SJCRH30 (cell line): Measurements from ENCODE around the gene CPED1. TPM values are rescaled to one million over a fixed set of nuclear protein-coding genes. Genes with fewer than 3 reads are reported as not detected.
"Not testable (repeated sequence)": the region's sequence is repeated elsewhere in the genome, so short reads cannot be mapped to it uniquely, and the experiment has no call there.

Source experiments
- DNase-seq, 2 experiments: peaks; one replicate each; pipeline ENCODE4 v3.0.0-alpha.2; 2015 to 2020
- H3K27ac ChIP-seq: fragments of 250-450 bp; sonication (Bioruptor Pico); 2 replicates; pipeline ENCODE4 v1.5.1; 2020; ENCODE audit warnings: mild to moderate bottlenecking, moderate library complexity
- H3K27me3 ChIP-seq: fragments of 250-450 bp; sonication (Bioruptor Pico); 2 replicates; pipeline ENCODE4 v1.5.1; 2020; ENCODE audit warnings: mild to moderate bottlenecking, moderate library complexity
- H3K36me3 ChIP-seq: fragments of 250-450 bp; sonication (Bioruptor Pico); 2 replicates; pipeline ENCODE4 v1.5.1; 2020; ENCODE audit warnings: mild to moderate bottlenecking, moderate library complexity
- H3K4me1 ChIP-seq: fragments of 250-450 bp; sonication (Bioruptor Pico); 2 replicates; pipeline ENCODE4 v1.5.1; 2020; ENCODE audit warnings: mild to moderate bottlenecking, moderate library complexity
- H3K4me3 ChIP-seq: fragments of 250-450 bp; sonication (Bioruptor Pico); 2 replicates; pipeline ENCODE4 v1.5.1; 2020; ENCODE audit warnings: mild to moderate bottlenecking, moderate library complexity
- H3K9me3 ChIP-seq: fragments of 250-450 bp; sonication (Bioruptor Pico); replicated peaks from 2 replicates; pipeline ENCODE4 v1.5.1; 2020; ENCODE audit warnings: mild to moderate bottlenecking, moderate library complexity
- total RNA-seq: library from RNA; depleted of rRNA; stranded (reverse); fragments of >200 nt; shearing (Covaris generic); gene quantifications from 2 replicates; pipeline ENCODE4 v1.2.3, GENCODE V29; 2014

CPED1 gene
- total RNA-seq, 1 experiment from 2014 or later: 4.4 TPM

DNA sequence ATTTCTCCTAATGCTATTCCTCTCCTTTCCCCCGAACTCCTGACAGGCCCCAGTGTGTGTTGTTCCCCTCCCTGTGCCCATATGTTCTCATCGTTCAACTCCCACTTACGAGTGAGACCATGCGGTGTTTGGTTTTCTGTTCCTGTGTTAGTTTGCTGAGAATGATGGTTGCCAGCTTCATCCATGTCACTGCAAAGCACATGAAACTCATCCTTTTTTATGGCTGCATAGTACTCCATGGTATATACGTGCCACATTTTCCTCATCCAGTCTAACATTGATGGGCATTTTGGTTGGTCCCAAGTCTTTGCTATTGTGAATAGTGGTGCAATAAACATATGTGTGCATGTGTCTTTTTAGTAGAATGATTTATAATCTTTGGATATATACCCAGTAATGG is 301.4 kb downstream of the CPED1 start:
- H3K4me3 ChIP-seq, H3K27me3 ChIP-seq, H3K27ac ChIP-seq, H3K9me3 ChIP-seq, DNase-seq, H3K36me3 ChIP-seq, H3K4me1 ChIP-seq: not testable (repeated sequence)

- H3K27me3 ChIP-seq: no peaks in the 10 kb centered on the region
- DNase-seq: no peak
- H3K36me3 ChIP-seq: no peaks in the 10 kb centered on the region
- H3K4me3 ChIP-seq: no peak overlapping the region
- no peaks in the 10 kb centered on the region for H3K4me1 ChIP-seq
- no peaks in the 10 kb centered on the region; the same call in 1 of the 2 replicates for H3K9me3 ChIP-seq
- no peak overlapping the region for H3K27ac ChIP-seq
Measured at GRCh38 chr7:121294448-121294992, 306.0 kb downstream of the CPED1 start.

GRCh38 chr7:121297843-121298242 is 309.3 kb downstream of the CPED1 start:
- DNase-seq: no peak
- Histone ChIP-seq H3K27me3 (no peaks in the 10 kb centered on the region), H3K4me1 (no peaks in the 10 kb centered on the region), H3K36me3 (no peaks in the 10 kb centered on the region), H3K27ac (no peak overlapping the region), H3K9me3 (no peaks in the 10 kb centered on the region), H3K4me3 (no peak overlapping the region)

DNA sequence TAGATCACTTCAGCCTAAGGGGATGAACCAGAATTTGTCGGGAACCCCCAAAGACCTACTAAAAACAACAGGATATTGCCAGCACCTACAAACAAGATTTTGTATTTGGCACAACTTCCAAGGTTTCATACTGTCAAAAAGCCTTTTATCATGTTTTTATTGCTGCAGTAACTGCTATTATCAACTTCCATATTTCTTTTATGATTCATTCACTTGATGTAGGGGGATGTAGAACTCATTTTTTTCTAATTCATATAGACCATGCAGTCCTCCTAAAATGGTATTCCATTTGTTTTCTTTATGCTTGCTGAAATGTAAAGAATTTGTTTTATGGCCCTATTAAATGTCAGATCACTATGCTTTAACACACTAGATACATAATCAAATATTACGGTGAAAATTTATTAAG is 310.3 kb downstream of the CPED1 start:
- Histone ChIP-seq H3K27me3 (no peaks in the 10 kb centered on the region), H3K4me3 (no peak overlapping the region), H3K36me3 (no peaks in the 10 kb centered on the region), H3K4me1 (no peaks in the 10 kb centered on the region), H3K9me3 (no peaks in the 10 kb centered on the region), H3K27ac (no peak overlapping the region)
- no peak for DNase-seq

GRCh38 chr7:121300685-121301420 is 312.3 kb downstream of the CPED1 start:
- no peaks in the 10 kb centered on the region for H3K4me1 ChIP-seq

DNA sequence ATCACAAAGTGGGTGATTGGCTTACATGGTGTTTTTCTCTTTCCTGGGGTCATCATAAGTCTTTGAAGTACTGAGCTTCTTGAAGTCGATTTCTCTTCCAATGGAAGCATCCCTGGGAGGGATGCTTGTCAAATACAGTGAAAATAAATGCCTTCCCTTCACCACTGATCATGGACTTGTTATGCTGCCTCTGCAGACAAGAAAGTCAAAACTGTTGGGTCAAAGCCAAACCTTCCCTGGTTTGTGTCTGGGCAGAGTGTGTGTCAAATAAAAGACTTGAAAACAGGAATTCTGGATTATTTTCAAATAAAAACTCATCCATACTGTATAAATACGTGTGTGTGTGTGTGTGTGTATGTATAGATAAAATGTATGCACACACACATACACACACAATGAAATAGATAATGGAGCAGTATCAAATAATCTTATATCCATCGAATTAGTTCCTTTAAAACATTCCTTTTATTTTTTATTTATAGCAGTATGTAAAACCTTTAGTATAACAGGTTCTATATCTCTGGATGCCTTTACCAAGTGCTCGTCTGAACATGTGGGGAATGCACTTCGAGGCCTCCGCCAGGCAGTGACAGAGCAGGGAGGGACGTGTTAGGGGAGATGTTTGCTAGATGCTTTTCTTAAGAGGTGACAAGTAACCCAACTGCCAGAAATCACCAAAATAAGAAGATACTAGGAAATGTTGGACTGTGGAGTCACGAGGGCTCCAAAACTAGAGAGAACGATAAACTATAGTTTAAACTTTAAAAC is 313.1 kb downstream of the CPED1 start:
- no peak overlapping the region for H3K27ac ChIP-seq
- H3K27me3 ChIP-seq: no peaks in the 10 kb centered on the region
- H3K36me3 ChIP-seq: no peaks in the 10 kb centered on the region
- no peak overlapping the region for H3K4me3 ChIP-seq
- H3K9me3 ChIP-seq: no peaks in the 10 kb centered on the region
- DNase-seq: no peak
- H3K4me1 ChIP-seq: peaks cover 5% of the 10 kb centered on the region

More at GRCh38 chr7:121300685-121301420, 312.3 kb downstream of the CPED1 start:
- H3K27me3 ChIP-seq: no peaks in the 10 kb centered on the region
- no peak for DNase-seq
- no peaks in the 10 kb centered on the region for H3K9me3 ChIP-seq
- H3K36me3 ChIP-seq: no peaks in the 10 kb centered on the region
- H3K27ac ChIP-seq: no peak overlapping the region
- no peak overlapping the region for H3K4me3 ChIP-seq

DNA sequence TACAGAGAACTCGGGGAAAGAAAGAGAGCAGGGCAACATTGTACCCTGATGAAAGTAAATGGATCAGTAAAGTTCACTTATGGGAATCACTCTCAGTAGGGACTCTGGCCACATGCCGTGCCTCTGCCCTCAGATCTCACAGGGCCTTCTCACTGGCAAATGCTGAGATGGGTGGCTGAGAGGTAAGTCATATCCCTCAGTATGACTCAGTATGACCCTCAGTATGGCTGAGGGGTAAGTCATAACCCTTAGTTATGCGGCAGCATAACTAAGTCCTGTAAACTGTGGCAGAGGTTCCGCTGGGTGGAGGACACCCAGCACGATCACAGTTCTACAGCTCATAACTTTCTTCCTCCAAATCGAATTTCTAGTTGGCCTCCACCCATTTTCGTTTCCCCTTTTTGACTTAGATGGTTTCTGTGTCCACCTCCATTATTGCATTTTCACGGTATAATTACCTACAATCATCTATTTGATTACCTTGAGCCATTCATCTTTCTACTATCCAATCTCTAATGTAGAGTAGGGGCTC is 313.8 kb downstream of the CPED1 start:
- Histone ChIP-seq H3K27me3 (no peaks in the 10 kb centered on the region), H3K4me1 (peaks cover 9% of the 10 kb centered on the region), H3K9me3 (no peaks in the 10 kb centered on the region), H3K4me3 (no peak overlapping the region), H3K27ac (no peak overlapping the region), H3K36me3 (no peaks in the 10 kb centered on the region)
- DNase-seq: no peak

- H3K27ac ChIP-seq: no peak overlapping the region
- no peaks in the 10 kb centered on the region for H3K36me3 ChIP-seq
- no peaks in the 10 kb centered on the region for H3K27me3 ChIP-seq
- no peak for DNase-seq
- H3K4me1 ChIP-seq: peaks cover 9% of the 10 kb centered on the region
- no peaks in the 10 kb centered on the region for H3K9me3 ChIP-seq
- no peak overlapping the region for H3K4me3 ChIP-seq
Measured at GRCh38 chr7:121303422-121304101, 315.1 kb downstream of the CPED1 start.

DNA sequence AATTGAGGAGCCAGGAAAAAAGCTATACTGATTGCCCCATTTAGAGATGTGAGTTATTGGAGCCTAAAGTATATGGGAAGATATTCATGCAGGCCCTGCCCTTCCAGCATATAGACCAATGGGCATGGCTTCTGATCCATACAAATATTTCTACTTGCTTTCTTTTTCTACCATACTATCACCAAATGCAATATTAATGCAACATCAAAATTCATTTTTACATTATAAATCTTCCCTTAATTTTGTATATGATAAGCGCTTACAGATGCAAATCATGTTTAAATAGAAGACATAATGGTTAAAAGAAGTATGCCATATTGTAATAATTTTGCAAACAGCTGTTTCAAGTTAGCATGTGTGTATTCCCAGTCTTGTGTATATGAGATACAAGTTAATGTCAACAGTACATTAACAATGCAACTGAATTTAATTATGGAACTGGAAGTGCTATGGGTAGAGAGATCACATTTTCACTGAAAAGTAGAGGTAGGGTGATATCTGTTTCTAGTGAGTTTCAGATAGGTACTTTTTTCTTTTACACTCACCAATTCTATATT is 315.7 kb downstream of the CPED1 start:
- Histone ChIP-seq H3K27ac (no peak overlapping the region), H3K27me3 (no peaks in the 10 kb centered on the region), H3K36me3 (no peaks in the 10 kb centered on the region), H3K4me3 (no peak overlapping the region), H3K9me3 (no peaks in the 10 kb centered on the region), H3K4me1 (peaks cover 9% of the 10 kb centered on the region)
- no peak for DNase-seq

DNA sequence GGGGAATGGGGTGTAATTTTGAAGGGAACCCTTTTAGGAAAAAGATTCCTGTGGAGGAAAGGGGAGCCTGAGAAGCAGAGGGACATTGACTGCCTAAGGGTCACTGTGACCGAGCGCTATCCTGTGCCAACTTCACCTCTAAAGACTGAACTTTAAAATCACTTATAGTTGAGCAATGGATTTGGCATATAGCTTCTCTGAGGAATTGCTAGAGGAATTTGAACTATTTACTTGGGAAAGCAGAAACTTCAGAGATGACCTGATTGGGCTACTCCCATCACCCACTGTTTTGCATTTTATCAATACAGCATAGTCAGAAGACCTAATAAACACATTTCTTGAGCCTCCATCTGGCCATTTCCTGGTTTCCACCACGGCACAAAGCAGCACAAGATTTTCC is 316.6 kb downstream of the CPED1 start:
- no peaks in the 10 kb centered on the region for H3K36me3 ChIP-seq
- H3K4me3 ChIP-seq: no peak overlapping the region
- H3K4me1 ChIP-seq: peaks cover 9% of the 10 kb centered on the region
- no peaks in the 10 kb centered on the region for H3K9me3 ChIP-seq
- no peak overlapping the region for H3K27ac ChIP-seq
- DNase-seq: no peak
- H3K27me3 ChIP-seq: no peaks in the 10 kb centered on the region

- H3K4me1 ChIP-seq: peaks cover 9% of the 10 kb centered on the region
- no peaks in the 10 kb centered on the region for H3K9me3 ChIP-seq
- H3K27ac ChIP-seq: peak overlapping the region; percentile 29
- H3K4me3 ChIP-seq: no peak overlapping the region
- no peaks in the 10 kb centered on the region for H3K36me3 ChIP-seq
- DNase-seq: no peak
- H3K27me3 ChIP-seq: no peaks in the 10 kb centered on the region
Measured at GRCh38 chr7:121306565-121306964, 318.1 kb downstream of the CPED1 start.

DNA sequence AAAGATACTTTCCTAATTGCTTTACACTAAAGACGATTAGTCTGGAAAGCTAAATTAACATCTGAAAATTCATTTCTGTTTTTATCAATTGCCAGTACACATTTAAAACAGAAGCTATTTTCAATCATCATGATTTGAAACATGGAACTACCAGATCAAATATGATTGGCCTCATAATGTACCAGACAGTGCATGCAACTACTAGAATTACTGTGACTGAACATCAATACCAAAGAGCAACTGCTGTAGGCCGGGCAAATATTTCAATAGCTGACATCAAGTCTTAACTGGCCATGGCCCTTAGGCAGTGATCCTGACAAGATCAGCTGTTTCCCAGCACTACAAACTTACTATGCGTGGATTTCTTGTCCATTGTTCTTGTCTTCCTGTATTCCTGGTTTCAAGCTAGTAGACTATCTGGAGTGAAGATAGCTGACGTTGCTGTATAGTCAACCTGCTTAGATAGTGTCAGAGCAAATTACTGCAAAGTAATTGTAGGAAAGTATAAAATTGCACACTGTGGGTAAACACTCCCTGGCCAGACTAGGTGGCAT is 318.6 kb downstream of the CPED1 start:
- H3K27ac ChIP-seq: peak overlapping the region; percentile 29
- no peaks in the 10 kb centered on the region for H3K36me3 ChIP-seq
- peak; percentile 43 to 65 for DNase-seq
- H3K27me3 ChIP-seq: no peaks in the 10 kb centered on the region
- H3K9me3 ChIP-seq: no peaks in the 10 kb centered on the region
- peaks cover 9% of the 10 kb centered on the region for H3K4me1 ChIP-seq
- H3K4me3 ChIP-seq: no peak overlapping the region

DNA sequence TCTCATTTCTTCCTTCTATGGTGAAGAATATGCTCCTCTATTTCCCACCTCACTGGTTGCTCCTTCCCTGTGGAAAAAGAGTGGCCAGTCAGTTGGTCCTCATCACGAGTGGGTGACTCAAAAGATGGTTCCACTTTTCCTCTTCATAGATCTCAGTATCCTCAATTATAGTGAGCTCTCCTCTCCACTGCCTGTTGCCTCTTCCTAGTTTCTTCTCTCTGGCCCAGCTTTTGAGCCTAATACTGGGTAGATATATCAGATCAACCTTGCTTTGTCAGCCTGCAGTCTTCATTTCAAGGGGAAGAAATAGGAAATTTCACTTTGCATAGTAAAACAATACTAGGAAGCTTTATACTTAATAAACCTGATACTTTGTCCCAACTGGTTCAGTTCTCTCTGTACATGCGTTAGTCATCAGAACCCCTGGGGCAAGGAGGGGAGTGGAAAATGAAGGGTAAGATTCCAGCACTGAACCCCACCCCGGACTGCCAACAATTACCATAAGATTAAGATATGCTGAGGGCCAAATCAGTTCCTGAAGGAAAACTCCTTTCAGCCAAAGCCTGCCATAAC is 324.8 kb downstream of the CPED1 start:
- peak in 1 of 2 experiments; percentile 49 for DNase-seq
- H3K27me3 ChIP-seq: no peaks in the 10 kb centered on the region
- 0 out of 2 replicates have a peak overlapping the region, but pooled peaks have one; percentile 2 for H3K27ac ChIP-seq
- no peaks in the 10 kb centered on the region for H3K9me3 ChIP-seq
- H3K4me3 ChIP-seq: peak overlapping the region; percentile 29
- H3K36me3 ChIP-seq: no peaks in the 10 kb centered on the region
- H3K4me1 ChIP-seq: peaks cover 19% of the 10 kb centered on the region
